ENCODE data around the gene PER3.

The PER3 gene

DNA sequence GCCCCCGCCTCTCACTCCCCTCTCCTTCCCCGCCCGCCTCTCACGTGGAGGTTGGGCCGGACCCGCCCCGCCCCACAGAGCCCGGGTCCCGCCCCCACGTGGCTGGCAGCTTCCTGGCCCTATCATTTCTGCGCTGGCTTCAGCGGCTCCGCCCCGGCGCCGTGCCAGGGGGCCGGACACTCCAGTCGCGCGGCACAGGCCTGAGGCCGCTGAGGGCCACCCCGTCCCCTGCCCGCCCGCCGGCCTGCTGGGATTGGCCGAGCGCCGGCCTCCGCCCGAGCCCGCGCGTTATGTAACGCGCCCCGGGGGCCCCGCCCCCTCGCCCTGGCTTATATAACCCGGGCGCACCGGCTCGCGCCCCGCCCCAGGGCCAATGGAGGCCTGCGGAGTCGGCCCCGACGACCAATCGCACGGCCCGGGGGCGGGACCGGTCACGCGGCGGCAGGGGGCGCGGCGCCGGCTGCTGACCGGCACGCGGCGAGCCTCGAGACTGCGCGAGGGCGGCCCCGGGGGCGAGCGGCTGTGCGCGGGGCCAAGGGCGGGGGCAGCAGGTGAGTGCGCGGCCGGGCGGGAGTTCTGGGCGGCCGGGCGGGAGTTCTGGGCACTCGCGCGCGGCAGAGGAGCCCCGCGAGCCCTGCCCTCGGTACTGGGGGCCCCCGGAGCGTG is at the start of gene PER3:
Gene PER3, plus strand, starts transcription at position 466 of the 666 bp plus-strand sequence. CDS start 587 bp downstream, outside the sequence.
- peak; percentile 94 for DNase-seq
- in situ Hi-C loops (cut with HindIII; ENCODE audit: low pct_ligation_motif_present, low pct_unique_long_range_greater_than_20kb, low sequenced_read_pairs): no loop called here

DNA sequence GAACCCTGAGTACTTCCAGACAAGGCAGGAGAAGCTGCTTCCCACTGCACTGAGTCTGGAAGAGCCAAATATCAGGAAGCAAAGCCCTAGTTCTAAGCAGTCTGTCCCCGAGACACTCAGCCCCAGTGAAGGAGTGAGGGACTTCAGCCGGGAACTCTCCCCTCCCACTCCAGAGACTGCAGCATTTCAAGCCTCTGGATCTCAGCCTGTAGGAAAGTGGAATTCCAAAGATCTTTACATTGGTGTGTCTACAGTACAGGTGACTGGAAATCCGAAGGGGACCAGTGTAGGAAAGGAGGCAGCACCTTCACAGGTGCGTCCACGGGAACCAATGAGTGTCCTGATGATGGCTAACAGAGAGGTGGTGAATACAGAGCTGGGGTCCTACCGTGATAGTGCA is 46.0 kb upstream of the PER3 start:
- in situ Hi-C loops (cut with HindIII; ENCODE audit: low pct_ligation_motif_present, low pct_unique_long_range_greater_than_20kb, low sequenced_read_pairs): no loop called here
- DNase-seq: no peak

GRCh38 chr1:7743346-7743745 is 40.7 kb upstream of the PER3 start:
- DNase-seq: no peak
- in situ Hi-C loops (cut with HindIII; ENCODE audit: low pct_ligation_motif_present, low pct_unique_long_range_greater_than_20kb, low sequenced_read_pairs): no loop called here

DNA sequence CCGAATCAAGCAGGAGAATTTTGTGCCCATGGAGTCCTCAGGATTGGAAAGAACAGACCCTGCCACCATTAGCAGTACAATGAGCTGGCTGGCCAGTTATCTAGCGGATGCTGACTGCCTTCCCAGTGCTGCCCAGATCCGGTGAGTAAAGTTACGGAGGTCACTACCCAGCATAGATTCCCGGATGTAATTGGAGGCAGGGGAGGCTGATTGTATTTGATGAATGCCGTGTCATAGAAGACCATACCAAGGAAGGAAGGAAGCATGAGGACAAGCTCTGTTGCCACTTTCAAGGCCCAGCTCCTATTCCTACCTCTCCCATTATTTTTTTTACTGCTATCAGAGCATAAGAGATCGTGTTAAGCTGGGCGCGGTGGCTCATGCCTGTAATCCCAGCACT is 39.2 kb upstream of the PER3 start:
- DNase-seq: no peak
- in situ Hi-C loops (cut with HindIII; ENCODE audit: low pct_ligation_motif_present, low pct_unique_long_range_greater_than_20kb, low sequenced_read_pairs): no loop called here

- no peak for DNase-seq
- in situ Hi-C loops (cut with HindIII; ENCODE audit: low pct_ligation_motif_present, low pct_unique_long_range_greater_than_20kb, low sequenced_read_pairs): no loop called here
These were observed 38.3 kb upstream of the PER3 start for GRCh38 chr1:7745783-7746182.

GRCh38 chr1:7747605-7748004 is 36.5 kb upstream of the PER3 start:
- in situ Hi-C loops (cut with HindIII; ENCODE audit: low pct_ligation_motif_present, low pct_unique_long_range_greater_than_20kb, low sequenced_read_pairs): no loop called here

DNA sequence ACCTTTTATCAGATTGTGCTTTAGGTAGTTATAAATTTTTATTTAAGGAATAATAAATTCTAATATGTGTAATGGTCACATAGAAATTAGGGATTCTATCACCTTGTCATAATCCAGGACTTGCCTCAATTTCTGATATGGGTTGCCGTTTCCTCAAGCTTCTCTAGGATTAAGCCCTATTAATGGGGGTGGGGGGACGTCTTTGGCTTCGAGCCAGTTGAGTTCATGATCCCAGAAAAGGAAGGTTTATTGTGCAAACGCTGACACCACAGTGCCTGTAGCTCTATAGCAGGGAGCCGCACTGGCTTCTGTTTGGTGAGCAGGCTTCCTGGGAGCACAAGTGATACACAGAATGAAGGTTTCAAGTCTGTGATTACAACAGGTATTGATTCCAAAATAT is 35.0 kb upstream of the PER3 start:
- DNase-seq: no peak
- in situ Hi-C loops (cut with HindIII; ENCODE audit: low pct_ligation_motif_present, low pct_unique_long_range_greater_than_20kb, low sequenced_read_pairs): no loop called here

More at GRCh38 chr1:7747605-7748004, 36.5 kb upstream of the PER3 start:
- DNase-seq: no peak

GRCh38 chr1:7751174-7751573 is 32.9 kb upstream of the PER3 start:
- in situ Hi-C loops (cut with HindIII; ENCODE audit: low pct_ligation_motif_present, low pct_unique_long_range_greater_than_20kb, low sequenced_read_pairs): no loop called here
- no peak for DNase-seq

GRCh38 chr1:7752512-7753417 is 31.3 kb upstream of the PER3 start:
- peak; percentile 59 for DNase-seq
- in situ Hi-C loops (cut with HindIII; ENCODE audit: low pct_ligation_motif_present, low pct_unique_long_range_greater_than_20kb, low sequenced_read_pairs): no loop called here

DNA sequence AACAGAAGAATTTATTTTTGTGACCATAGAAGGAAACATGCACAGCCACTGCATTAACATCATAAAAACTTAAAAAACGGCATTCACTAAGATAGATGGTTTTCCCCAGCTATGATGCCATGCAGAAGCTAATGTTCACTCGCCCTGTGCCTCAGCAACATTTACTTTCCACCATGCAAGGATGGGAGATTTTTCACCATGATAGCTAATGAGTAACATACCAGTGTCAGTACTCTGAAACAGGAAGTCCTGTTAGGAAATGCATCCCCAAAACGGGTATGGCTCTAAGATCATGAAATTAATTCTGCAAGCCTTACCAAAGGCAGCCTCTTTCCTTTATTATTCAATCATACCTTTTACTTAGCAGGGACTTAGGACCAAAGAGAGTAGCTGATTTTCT is 30.4 kb upstream of the PER3 start:
- DNase-seq: no peak
- in situ Hi-C loops (cut with HindIII; ENCODE audit: low pct_ligation_motif_present, low pct_unique_long_range_greater_than_20kb, low sequenced_read_pairs): no loop called here

- DNase-seq: no peak
- in situ Hi-C loops (cut with HindIII; ENCODE audit: low pct_ligation_motif_present, low pct_unique_long_range_greater_than_20kb, low sequenced_read_pairs): no loop called here
These were observed 29.9 kb upstream of the PER3 start for GRCh38 chr1:7754234-7754633.

DNA sequence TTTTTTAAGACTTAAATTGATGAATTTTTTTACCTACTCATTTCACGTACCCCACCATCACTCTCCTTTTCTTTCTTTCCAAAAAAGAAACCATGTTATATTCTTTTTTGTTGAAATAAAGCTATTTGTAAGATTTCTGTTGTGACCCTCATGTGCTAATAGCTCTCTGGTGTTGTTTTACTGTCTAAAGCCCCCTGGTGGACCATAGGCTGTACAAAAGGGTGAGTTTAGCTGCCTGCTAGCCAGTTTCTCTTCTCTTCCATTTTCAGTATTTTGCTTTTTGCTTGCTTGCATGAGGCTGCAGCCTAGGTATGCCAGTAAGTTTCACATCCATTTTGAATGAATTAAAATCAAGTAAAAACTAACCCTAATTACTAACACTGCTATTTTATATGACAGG is 28.6 kb upstream of the PER3 start:
- in situ Hi-C loops (cut with HindIII; ENCODE audit: low pct_ligation_motif_present, low pct_unique_long_range_greater_than_20kb, low sequenced_read_pairs): no loop called here
- peak; percentile 19 for DNase-seq

DNA sequence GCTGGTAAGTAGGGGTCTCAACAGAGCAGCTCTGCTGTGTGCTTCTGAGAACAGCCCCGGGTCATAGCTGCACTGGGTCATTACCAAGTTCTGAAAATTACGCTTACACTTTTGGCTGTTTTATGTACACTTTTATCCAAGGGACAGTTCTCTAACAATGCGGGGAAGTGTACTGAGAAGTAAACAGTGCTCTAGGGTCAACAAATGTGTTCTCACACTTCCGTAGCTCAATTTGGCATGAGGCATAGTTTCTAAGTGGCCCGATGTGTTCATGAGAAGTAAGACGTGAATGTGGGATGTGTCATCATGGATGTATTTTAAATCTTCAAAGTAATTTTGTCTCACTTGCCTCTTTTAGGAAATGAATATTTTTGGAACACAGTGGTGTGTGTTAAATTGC is 23.8 kb upstream of the PER3 start:
- DNase-seq: no peak
- in situ Hi-C loops (cut with HindIII; ENCODE audit: low pct_ligation_motif_present, low pct_unique_long_range_greater_than_20kb, low sequenced_read_pairs): no loop called here

- in situ Hi-C loops (cut with HindIII; ENCODE audit: low pct_ligation_motif_present, low pct_unique_long_range_greater_than_20kb, low sequenced_read_pairs): no loop called here
- DNase-seq: no peak
These were observed 23.0 kb upstream of the PER3 start for GRCh38 chr1:7761103-7761502.

- in situ Hi-C loops (cut with HindIII; ENCODE audit: low pct_ligation_motif_present, low pct_unique_long_range_greater_than_20kb, low sequenced_read_pairs): no loop called here
- DNase-seq: no peak
These were observed 16.9 kb upstream of the PER3 start for GRCh38 chr1:7767176-7767575.

DNA sequence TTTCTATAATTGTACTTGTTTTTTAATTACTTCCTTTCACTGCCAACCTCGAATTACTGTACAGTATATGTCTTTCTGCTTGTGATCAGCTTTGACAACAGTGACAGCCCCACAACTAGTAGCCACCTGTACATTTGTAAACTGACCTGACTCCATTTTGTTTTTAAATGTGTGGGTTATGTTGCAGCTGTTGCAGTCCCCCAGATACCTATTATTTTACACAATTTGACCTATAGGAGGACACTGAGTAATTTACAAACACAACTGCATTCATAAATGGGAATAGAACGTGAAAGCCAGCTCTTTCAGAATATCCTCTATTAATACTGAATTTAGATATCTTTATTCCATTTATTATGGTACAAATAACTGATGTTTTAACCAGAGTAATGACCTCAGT is 15.5 kb upstream of the PER3 start:
- in situ Hi-C loops (cut with HindIII; ENCODE audit: low pct_ligation_motif_present, low pct_unique_long_range_greater_than_20kb, low sequenced_read_pairs): no loop called here
- no peak for DNase-seq

- DNase-seq: no peak
- in situ Hi-C loops (cut with HindIII; ENCODE audit: low pct_ligation_motif_present, low pct_unique_long_range_greater_than_20kb, low sequenced_read_pairs): no loop called here
These were observed 14.2 kb upstream of the PER3 start for GRCh38 chr1:7769673-7770412.

- DNase-seq: peak; percentile 2
- in situ Hi-C loops (cut with HindIII; ENCODE audit: low pct_ligation_motif_present, low pct_unique_long_range_greater_than_20kb, low sequenced_read_pairs): no loop called here
These were observed 13.5 kb upstream of the PER3 start for GRCh38 chr1:7770669-7770996.

DNA sequence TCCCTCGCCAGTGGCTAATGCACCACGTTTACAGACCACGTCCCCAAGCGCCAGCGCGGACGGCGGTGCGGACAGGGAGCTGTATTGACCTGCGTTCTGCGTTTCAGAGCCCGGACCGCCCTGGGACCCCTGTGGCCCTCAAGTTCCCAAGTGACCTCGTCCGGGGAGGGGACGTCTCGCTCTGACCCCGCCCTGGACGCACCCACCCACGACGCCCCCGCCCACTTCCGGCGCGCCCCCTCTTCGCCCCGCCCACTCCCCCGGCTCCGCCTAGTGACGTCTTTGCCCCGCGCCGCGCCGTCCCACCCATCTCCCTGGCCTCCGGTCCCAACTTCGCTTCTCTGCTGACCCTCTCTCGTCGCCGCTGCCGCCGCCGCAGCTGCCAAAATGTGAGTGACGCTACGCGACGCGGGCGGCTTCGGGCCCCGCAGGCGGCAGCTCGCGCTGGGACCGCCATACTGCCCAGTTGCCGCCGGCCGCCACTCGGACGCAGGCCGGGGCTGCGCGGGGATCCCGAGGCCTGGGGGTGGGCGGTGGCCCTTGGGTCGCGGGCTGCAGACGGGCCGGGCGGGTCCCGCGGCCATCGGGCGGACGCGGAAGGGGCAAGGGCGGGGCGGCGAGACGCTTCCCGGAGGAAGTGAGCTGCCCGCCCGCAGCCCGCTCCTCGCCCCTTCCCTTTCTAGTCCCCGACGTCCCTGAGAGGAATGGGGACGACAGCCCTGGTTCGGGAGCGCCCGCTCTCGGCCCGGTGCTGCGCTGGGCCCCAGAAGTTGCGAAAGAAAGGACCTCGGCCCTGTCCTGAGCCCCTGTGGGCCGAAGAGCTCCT is 12.9 kb upstream of the PER3 start, which contains the start of gene VAMP3:
Gene VAMP3, plus strand, starts transcription at position 300 of the 826 bp plus-strand sequence. Its CDS starts 88 bp downstream, at position 388.
- in situ Hi-C loops (cut with HindIII; ENCODE audit: low pct_ligation_motif_present, low pct_unique_long_range_greater_than_20kb, low sequenced_read_pairs): no loop called here
- peak; percentile 71 for DNase-seq
